Neural progenitor cell (in vitro differentiated cells): Measurements from ENCODE around the gene MACROD2.

Experiments
- CTCF ChIP-seq: fragments of 200-600 bp; sonication (generic); IDR thresholded peaks from 2 replicates; pipeline ENCODE4 v1.5.1; 2017; ENCODE audit warnings: antibody characterized with exemption, mild to moderate bottlenecking
- EZH2 ChIP-seq: fragments of 200-600 bp; sonication (generic); IDR thresholded peaks from 2 replicates; pipeline ENCODE4 v1.6.1; 2017; ENCODE audit warnings: antibody characterized with exemption, mild to moderate bottlenecking, moderate library complexity
- EZH2phosphoT487 ChIP-seq: fragments of 200-600 bp; sonication (generic); IDR thresholded peaks from 2 replicates; pipeline ENCODE4 v1.6.1; 2017; ENCODE audit warnings: antibody characterized with exemption

- TF ChIP-seq CTCF (no peak), EZH2 (no peak), EZH2phosphoT487 (no peak)
Observed at GRCh38 chr20:14744723-14745122, 749.4 kb downstream of the MACROD2 start.
